GM12873 (cell line): ENCODE data around the gene NHLRC1.

Source experiments
- CTCF ChIP-seq: IDR thresholded peaks from 2 replicates; pipeline ENCODE4 v1.5.1; 2012; ENCODE audit warnings: low read depth, mild to moderate bottlenecking, moderate library complexity, low read length, control low read depth; ENCODE audit not compliant: insufficient read depth; ENCODE audit errors: missing control alignments

NHLRC1 gene

GRCh38 chr6:18115356-18115755 lies 7.1 kb downstream of the NHLRC1 start:
- TF ChIP-seq CTCF: no peak

- TF ChIP-seq CTCF: no peak
Measured at GRCh38 chr6:18110162-18110561, 12.3 kb downstream of the NHLRC1 start.

GRCh38 chr6:18107061-18107460 lies 15.4 kb downstream of the NHLRC1 start:
- no peak for TF ChIP-seq CTCF

DNA sequence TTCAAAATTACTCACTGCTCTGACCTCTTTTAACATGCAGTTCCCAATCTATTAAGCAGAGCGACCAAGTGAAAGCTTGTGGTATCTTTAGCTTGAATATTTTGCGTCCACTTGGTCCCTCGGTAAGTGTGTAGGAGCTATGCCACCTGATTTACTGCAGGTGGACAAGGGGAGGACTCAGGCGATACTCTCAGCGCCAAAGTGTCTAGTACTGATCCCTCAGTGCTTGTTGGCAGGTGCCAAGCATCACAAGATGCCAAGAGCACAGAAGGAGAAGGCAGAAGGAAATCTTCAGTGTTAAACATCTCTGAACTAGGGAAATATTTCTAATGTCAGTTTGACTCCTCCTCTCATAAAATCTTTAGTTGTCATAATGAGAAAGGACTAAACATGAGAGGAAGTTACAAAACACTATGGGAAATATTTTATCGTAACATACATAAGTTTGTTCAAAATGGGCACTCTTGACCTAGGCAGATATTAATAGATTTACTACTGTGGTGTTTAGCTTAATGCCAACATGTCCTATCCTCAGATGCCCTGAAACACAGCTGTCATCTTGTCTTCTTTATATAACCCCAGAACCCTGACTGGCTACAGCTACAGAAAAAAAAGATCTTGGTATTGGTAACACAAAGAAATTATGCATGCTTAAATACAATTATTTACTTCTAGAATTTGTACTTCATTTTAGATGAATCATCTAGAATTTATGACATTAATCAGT lies 19.5 kb downstream of the NHLRC1 start:
- no peak for TF ChIP-seq CTCF

DNA sequence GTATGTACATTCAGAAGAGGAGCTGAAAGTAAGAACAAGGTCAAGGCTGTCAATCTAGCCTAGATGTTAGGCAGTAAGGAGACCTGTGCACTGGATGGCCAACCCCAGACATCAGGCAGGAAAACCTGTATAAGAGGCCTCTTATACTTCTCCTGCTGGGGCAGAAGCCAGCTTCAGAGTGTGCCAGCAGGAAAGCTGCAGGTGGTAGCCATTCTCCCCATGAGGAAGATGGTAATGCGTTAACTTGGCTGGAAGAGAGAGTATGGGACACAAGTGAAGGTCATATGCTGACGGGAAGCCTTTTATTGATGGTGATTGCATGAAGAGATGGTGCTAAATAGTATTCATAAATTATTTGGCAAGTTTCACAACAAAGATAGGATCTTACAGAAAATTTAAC lies 20.6 kb downstream of the NHLRC1 start:
- TF ChIP-seq CTCF: no peak

GRCh38 chr6:18101271-18101670 lies 21.2 kb downstream of the NHLRC1 start:
- TF ChIP-seq CTCF: no peak

DNA sequence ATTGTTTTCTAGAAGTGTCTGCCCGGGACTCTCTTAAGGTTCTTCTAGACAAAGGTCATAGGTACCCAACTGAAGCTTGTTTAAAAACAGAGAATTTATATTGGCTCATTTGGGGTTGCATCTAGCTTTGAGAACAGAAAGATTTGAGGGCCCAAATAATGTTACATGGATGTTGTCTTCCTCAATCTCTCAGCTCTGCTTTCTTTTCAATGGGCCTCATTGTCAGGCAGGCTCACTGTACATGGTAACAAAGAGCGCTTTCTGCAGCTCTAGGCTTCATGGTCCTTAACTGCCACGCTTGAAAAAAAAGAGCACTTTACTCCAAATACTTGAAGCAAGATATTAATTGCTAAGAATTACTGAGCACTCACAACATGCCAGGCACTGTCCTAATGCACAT lies 22.2 kb downstream of the NHLRC1 start:
- TF ChIP-seq CTCF: no peak
